BJ (cell line): ENCODE measurements around the gene HMOX1. TPM values are rescaled to one million over a fixed set of nuclear protein-coding genes. Genes with fewer than 3 reads are reported as not detected.

Experiments used
- CTCF ChIA-PET: fragments of 350-600 bp; formaldehyde crosslinking; extraction: SDS; loops from one replicate; lab custom pipeline; 2021; ENCODE audit warnings: antibody characterized with exemption, inconsistent platforms; lab: Yijun Ruan, JAX
- POLR2A ChIA-PET: fragments of 300-600 bp; sonication (Branson Sonifier 250); formaldehyde crosslinking; extraction: SDS; loops from one replicate; lab custom pipeline; 2021; ENCODE audit warnings: antibody characterized with exemption; lab: Charles Lee
- DNase-seq: peaks from one replicate; pipeline ENCODE4 v3.0.0-alpha.2; 2011; ENCODE audit warnings: low read depth
- H3K27me3 ChIP-seq: 2 replicates; pipeline ENCODE4 v1.6.0; 2011; ENCODE audit warnings: low read length; ENCODE audit not compliant: control insufficient read depth, insufficient read depth
- H3K36me3 ChIP-seq: 2 replicates; pipeline ENCODE4 v1.5.1; 2011; ENCODE audit warnings: low read length; ENCODE audit not compliant: control insufficient read depth, insufficient read depth
- H3K4me3 ChIP-seq: 2 replicates; pipeline ENCODE4 v1.5.1; 2011; ENCODE audit warnings: low read depth, mild to moderate bottlenecking, control low read depth, low read length
- polyA plus RNA-seq: library from polyadenylated mRNA; depleted of rRNA; stranded (reverse); fragments of >200 nt; gene quantifications from 2 replicates; pipeline ENCODE4 v1.2.3, GENCODE V29; 2011
- TF ChIP-seq, protein P1 (sequence below): IDR thresholded peaks from 2 replicates; pipeline ENCODE4 v1.5.1; 2011; ENCODE audit warnings: low read depth, mild to moderate bottlenecking, control low read depth, inconsistent platforms, low read length, moderate library complexity; ENCODE audit not compliant: insufficient read depth

HMOX1 gene
- polyA plus RNA-seq, 1 experiment, result 71.2 TPM

DNA sequence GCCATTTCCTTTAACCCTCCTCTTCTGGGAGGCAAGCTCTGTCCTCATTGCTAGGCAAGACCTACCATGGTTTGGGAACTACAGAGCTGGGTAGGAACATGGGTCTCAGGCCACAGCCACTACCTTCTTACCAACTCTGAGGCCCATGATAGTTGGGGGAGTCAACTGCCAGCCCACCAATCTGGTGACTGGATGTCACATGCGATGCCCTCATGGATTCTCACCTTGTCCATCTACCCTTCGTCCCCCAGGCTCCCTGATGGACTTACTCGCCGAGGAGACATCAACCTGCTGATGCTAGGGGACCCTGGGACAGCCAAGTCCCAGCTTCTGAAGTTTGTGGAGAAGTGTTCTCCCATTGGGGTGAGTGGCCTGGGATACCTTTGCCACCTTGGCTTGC is 32.7 kb downstream of the HMOX1 start:
- Histone ChIP-seq H3K36me3 (peaks cover 9% of the 10 kb centered on the region; the same call in 1 of the 2 replicates), H3K4me3 (no peak overlapping the region), H3K27me3 (no peaks in the 10 kb centered on the region)
- ChIA-PET CTCF (interaction anchor here (0.8 to 1.7 kb wide), 3 partner anchors 62 to 644 kb away, joined by 3 to 5 read pairs (median 3); no protein-coding TSS in a partner anchor), POLR2A (no interaction called here)
- TF ChIP-seq, protein P1, sequence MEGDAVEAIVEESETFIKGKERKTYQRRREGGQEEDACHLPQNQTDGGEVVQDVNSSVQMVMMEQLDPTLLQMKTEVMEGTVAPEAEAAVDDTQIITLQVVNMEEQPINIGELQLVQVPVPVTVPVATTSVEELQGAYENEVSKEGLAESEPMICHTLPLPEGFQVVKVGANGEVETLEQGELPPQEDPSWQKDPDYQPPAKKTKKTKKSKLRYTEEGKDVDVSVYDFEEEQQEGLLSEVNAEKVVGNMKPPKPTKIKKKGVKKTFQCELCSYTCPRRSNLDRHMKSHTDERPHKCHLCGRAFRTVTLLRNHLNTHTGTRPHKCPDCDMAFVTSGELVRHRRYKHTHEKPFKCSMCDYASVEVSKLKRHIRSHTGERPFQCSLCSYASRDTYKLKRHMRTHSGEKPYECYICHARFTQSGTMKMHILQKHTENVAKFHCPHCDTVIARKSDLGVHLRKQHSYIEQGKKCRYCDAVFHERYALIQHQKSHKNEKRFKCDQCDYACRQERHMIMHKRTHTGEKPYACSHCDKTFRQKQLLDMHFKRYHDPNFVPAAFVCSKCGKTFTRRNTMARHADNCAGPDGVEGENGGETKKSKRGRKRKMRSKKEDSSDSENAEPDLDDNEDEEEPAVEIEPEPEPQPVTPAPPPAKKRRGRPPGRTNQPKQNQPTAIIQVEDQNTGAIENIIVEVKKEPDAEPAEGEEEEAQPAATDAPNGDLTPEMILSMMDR, result no peak
- no peak for DNase-seq

- Histone ChIP-seq H3K27me3 (no peaks in the 10 kb centered on the region), H3K4me3 (no peak overlapping the region), H3K36me3 (peaks cover 12% of the 10 kb centered on the region)
- ChIA-PET CTCF (interaction anchor here (0.6 to 3.2 kb wide), 4 partner anchors 9 to 166 kb away, joined by 3 to 14 read pairs (median 6); no protein-coding TSS in a partner anchor), POLR2A (interaction anchor here (0.6 kb wide), 1 partner anchor 1086 kb away, joined by 9 read pairs; no protein-coding TSS in a partner anchor)
- no peak for DNase-seq
- TF ChIP-seq, protein P1, result no peak
Measured at GRCh38 chr22:35417606-35418005, 36.7 kb downstream of the HMOX1 start.

- TF ChIP-seq, protein P1, result no peak
- Histone ChIP-seq H3K27me3 (no peaks in the 10 kb centered on the region), H3K36me3 (peaks cover 11% of the 10 kb centered on the region), H3K4me3 (no peak overlapping the region)
- POLR2A ChIA-PET, result interaction anchor here (0.6 kb wide), 1 partner anchor 1085 kb away, joined by 9 read pairs; no protein-coding TSS in a partner anchor
- CTCF ChIA-PET, result interaction anchor here (1.4 to 3.2 kb wide), 4 partner anchors 12 to 165 kb away, joined by 4 to 14 read pairs (median 11); no protein-coding TSS in a partner anchor
- DNase-seq, result no peak
Measured at GRCh38 chr22:35418088-35418487, 37.2 kb downstream of the HMOX1 start.

GRCh38 chr22:35418731-35419130 is 37.8 kb downstream of the HMOX1 start:
- TF ChIP-seq, protein P1, result no peak
- Histone ChIP-seq H3K27me3 (no peaks in the 10 kb centered on the region), H3K4me3 (no peak overlapping the region), H3K36me3 (peaks cover 6% of the 10 kb centered on the region)
- CTCF ChIA-PET, result interaction anchor here (1.4 to 3.2 kb wide), 3 partner anchors 12 to 164 kb away, joined by 8 to 14 read pairs (median 14); no protein-coding TSS in a partner anchor
- POLR2A ChIA-PET, result no interaction called here
- DNase-seq, result no peak

GRCh38 chr22:35419756-35420155 is 38.9 kb downstream of the HMOX1 start:
- Histone ChIP-seq H3K36me3 (peaks cover 8% of the 10 kb centered on the region), H3K27me3 (no peaks in the 10 kb centered on the region), H3K4me3 (no peak overlapping the region)
- CTCF ChIA-PET, result interaction anchor here (1.0 to 3.2 kb wide), 6 partner anchors 9 to 204 kb away, joined by 3 to 14 read pairs (median 6); no protein-coding TSS in a partner anchor
- TF ChIP-seq, protein P1, result no peak
- DNase-seq, result no peak
- POLR2A ChIA-PET, result no interaction called here
